ENCODE measurements around the gene EVX2.

DNA sequence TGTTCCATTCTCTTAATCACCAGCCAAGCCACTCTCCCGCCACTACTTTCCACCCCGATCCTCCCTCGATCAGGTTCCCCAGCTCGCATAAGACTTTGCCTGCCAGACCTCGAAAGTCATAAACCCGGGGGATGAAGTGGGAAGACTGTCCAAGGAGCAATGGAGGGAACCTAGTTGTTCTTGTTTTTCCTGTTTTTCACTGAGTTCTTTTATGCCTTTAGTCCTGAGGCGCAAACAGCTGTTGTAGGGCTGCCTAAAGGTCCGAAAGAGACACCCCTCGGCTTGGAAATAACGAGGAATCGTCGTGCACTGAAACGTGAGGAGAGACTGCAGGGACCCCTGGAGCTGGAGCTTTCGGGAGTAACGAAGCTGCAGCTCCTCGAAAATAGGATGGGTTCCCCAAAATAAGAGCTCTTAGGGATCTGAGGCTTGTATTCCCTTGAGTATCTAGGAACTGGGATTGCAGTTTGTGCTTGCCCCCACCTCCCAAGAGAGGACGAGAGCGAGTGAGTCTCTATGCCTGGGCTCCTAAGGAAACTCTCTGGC is 14.1 kb upstream of the EVX2 start:
- TF ChIP-seq, protein P1, sequence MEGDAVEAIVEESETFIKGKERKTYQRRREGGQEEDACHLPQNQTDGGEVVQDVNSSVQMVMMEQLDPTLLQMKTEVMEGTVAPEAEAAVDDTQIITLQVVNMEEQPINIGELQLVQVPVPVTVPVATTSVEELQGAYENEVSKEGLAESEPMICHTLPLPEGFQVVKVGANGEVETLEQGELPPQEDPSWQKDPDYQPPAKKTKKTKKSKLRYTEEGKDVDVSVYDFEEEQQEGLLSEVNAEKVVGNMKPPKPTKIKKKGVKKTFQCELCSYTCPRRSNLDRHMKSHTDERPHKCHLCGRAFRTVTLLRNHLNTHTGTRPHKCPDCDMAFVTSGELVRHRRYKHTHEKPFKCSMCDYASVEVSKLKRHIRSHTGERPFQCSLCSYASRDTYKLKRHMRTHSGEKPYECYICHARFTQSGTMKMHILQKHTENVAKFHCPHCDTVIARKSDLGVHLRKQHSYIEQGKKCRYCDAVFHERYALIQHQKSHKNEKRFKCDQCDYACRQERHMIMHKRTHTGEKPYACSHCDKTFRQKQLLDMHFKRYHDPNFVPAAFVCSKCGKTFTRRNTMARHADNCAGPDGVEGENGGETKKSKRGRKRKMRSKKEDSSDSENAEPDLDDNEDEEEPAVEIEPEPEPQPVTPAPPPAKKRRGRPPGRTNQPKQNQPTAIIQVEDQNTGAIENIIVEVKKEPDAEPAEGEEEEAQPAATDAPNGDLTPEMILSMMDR (IDR thresholded peaks at IDR 0.05), result no peak
- no peak for TF ChIP-seq POLR2A (IDR thresholded peaks at IDR 0.05)

All from suprapubic skin (tissue), 3 donors.